ENCODE data around the gene POMGNT2.

GRCh38 chr3:43055393-43055792, 50.5 kb downstream of the POMGNT2 start:
- TF ChIP-seq, protein P1, sequence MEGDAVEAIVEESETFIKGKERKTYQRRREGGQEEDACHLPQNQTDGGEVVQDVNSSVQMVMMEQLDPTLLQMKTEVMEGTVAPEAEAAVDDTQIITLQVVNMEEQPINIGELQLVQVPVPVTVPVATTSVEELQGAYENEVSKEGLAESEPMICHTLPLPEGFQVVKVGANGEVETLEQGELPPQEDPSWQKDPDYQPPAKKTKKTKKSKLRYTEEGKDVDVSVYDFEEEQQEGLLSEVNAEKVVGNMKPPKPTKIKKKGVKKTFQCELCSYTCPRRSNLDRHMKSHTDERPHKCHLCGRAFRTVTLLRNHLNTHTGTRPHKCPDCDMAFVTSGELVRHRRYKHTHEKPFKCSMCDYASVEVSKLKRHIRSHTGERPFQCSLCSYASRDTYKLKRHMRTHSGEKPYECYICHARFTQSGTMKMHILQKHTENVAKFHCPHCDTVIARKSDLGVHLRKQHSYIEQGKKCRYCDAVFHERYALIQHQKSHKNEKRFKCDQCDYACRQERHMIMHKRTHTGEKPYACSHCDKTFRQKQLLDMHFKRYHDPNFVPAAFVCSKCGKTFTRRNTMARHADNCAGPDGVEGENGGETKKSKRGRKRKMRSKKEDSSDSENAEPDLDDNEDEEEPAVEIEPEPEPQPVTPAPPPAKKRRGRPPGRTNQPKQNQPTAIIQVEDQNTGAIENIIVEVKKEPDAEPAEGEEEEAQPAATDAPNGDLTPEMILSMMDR (IDR thresholded peaks at IDR 0.05 in 2 of 3, conservative IDR thresholded peaks at IDR 0.05 in 1 of 3; ENCODE audit: control insufficient read depth in 2 of 3, extremely low read depth in 1 of 3, insufficient read depth in 1 of 3, low read depth in 3 of 3, low read length in 3 of 3) = no peak
- TF ChIP-seq, protein P2, sequence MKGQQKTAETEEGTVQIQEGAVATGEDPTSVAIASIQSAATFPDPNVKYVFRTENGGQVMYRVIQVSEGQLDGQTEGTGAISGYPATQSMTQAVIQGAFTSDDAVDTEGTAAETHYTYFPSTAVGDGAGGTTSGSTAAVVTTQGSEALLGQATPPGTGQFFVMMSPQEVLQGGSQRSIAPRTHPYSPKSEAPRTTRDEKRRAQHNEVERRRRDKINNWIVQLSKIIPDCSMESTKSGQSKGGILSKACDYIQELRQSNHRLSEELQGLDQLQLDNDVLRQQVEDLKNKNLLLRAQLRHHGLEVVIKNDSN (IDR thresholded peaks at IDR 0.05; ENCODE audit: borderline replicate concordance, extremely low read length, insufficient read depth, low read depth, low read length) = no peak
- TF ChIP-seq CREB1 (IDR thresholded peaks at IDR 0.05; ENCODE audit: low read depth) = no peak
- no peak for TF ChIP-seq IRF5 (IDR thresholded peaks at IDR 0.05; ENCODE audit: borderline replicate concordance)
- TF ChIP-seq POLR2AphosphoS5 (IDR thresholded peaks at IDR 0.05; ENCODE audit: low read length) = no peak
- TF ChIP-seq CHD2 (IDR thresholded peaks at IDR 0.05; ENCODE audit: borderline replicate concordance, low read depth, low read length) = no peak
- TF ChIP-seq YY1 (IDR thresholded peaks at IDR 0.05; ENCODE audit: low read depth, low read length) = no peak
- TF ChIP-seq POLR2A (IDR thresholded peaks at IDR 0.05; ENCODE audit: low read depth, low read length) = no peak
- TF ChIP-seq TAF1 (IDR thresholded peaks at IDR 0.05; ENCODE audit: borderline replicate concordance, low read depth, low read length) = no peak
- TF ChIP-seq FOXK2 (IDR thresholded peaks at IDR 0.05) = no peak
- no peak for TF ChIP-seq BHLHE40 (IDR thresholded peaks at IDR 0.05; ENCODE audit: borderline replicate concordance in 1 of 2, low read depth in 2 of 2, low read length in 1 of 2)
- TF ChIP-seq HDAC2 (IDR thresholded peaks at IDR 0.05) = no peak
- TF ChIP-seq JUNB (IDR thresholded peaks at IDR 0.05) = no peak
- no peak for TF ChIP-seq SIX5 (IDR thresholded peaks at IDR 0.05; ENCODE audit: low read depth, low read length, severe bottlenecking)
